HG03103 (cell line): ENCODE results near the gene DRAM1.
"Not testable (repeated sequence)": the region's sequence is repeated elsewhere in the genome, so short reads cannot be mapped to it uniquely, and the experiment has no call there.

ENCODE experiments used
- ATAC-seq: cut with Tn5 transposase; IDR thresholded peaks from one replicate; pipeline ENCODE4 v1.9.1; 2021; ENCODE audit warnings: low read depth; ENCODE audit not compliant: unreplicated experiment

Gene DRAM1

DNA sequence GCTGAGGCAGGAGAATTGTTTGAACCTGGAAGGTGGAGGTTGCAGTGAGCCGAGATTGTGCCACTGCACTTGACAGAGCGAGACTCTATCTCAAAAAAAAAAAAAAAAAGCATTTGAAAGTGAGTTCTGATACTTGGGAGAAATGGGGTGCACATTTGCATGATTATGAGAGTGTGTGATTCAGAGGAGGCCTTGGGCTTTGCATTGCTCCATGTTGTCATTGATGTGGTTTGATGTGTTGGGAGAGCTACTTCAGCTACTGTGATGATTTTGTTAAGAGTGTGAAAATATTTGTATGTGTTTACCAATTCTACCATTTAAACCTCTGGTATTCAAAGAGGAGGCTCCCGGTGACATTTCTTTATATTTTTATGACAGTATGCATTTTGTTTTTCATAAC lies 24.4 kb downstream of the DRAM1 start:
- no peak for ATAC-seq

GRCh38 chr12:101902641-101903040 lies 25.3 kb downstream of the DRAM1 start:
- no peak for ATAC-seq

- ATAC-seq: no peak
These were observed 28.8 kb downstream of the DRAM1 start for GRCh38 chr12:101906226-101906625.

- no peak for ATAC-seq
These were observed 31.0 kb downstream of the DRAM1 start for GRCh38 chr12:101908395-101908794.

- no peak for ATAC-seq
These were observed 32.3 kb downstream of the DRAM1 start for GRCh38 chr12:101909646-101910045.

GRCh38 chr12:101915841-101916240 lies 38.5 kb downstream of the DRAM1 start:
- no peak for ATAC-seq

DNA sequence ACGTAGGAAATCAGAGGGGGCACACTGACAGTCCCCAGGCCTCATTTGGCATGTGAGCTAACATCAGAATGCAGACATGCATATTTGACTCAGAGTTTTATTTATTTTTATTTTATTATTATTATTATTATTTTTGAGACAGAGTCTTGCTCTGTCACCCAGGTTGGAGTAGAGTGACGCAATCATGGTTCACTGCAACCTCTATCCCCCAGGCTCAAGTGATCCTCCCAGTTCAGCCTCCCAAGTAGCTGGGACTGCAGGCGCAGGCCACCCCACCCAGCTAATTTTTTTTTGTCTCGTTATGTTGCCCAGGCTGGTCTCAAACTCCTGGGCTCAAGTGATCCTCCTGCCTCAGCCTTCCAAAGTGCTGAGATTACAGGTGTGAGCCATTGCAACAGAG lies 41.4 kb downstream of the DRAM1 start:
- ATAC-seq: not testable (repeated sequence)

GRCh38 chr12:101919447-101919846 lies 42.1 kb downstream of the DRAM1 start:
- no peak for ATAC-seq

DNA sequence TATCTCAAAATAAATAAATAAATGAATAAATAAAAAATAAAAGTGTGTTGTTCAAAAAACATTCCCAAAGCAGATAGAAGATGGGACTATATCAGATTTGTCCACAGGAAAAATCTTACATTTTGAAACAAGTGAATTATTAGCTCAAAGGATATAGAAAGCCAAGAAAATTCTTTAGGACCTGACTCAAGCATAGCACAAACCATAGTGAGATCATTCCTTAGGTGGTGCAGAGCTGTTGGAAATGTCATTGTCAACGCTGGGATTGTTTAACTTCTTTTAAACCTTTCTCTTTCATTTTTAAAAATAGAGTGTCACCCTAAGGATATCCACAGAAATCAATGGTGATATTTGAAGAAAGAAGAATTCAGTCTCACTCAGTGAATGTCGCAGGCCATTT lies 43.5 kb downstream of the DRAM1 start:
- no peak for ATAC-seq

GRCh38 chr12:101923045-101923718 lies 45.8 kb downstream of the DRAM1 start:
- ATAC-seq: no peak

- no peak for ATAC-seq
These were observed 47.2 kb downstream of the DRAM1 start for GRCh38 chr12:101924618-101925017.

DNA sequence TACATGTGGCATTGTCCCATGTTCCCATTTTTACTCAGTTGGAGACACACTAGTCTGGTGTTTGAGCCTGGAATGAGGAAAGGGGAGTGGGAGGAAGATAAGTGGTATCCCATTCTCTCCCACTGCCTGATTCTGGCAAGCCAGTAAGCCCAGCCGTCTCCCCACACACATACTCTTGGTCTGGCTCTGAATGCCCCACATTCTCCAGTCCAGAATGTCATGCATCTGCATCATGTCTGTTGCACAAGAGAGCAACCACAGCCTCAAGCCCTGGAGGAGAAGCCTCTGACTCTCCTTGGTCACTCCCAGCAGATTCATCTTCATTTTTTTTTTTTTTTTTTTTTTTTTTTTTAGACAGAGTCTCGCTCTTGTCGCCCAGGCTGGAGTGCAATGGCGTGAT lies 48.0 kb downstream of the DRAM1 start:
- ATAC-seq: no peak

GRCh38 chr12:101925935-101926334 lies 48.6 kb downstream of the DRAM1 start:
- no peak for ATAC-seq

DNA sequence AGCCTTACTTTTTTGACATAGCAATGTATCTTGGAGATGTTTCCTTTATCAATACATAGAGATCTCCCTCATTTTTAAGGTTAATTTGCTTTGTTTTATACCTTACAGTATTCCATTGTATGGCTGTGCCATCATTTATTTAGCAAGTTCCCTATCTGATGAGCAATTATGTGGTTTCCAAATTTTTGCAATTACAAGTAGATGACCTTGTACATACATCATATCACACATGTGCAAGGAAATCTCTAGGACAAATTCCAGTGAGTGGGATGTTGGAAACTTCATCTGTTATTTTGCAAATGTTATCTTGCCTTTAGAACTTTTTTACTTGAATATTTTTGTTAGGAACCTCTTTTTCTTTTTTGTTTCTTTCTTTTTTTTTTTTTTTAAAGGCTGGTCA lies 49.7 kb downstream of the DRAM1 start:
- ATAC-seq: no peak

DNA sequence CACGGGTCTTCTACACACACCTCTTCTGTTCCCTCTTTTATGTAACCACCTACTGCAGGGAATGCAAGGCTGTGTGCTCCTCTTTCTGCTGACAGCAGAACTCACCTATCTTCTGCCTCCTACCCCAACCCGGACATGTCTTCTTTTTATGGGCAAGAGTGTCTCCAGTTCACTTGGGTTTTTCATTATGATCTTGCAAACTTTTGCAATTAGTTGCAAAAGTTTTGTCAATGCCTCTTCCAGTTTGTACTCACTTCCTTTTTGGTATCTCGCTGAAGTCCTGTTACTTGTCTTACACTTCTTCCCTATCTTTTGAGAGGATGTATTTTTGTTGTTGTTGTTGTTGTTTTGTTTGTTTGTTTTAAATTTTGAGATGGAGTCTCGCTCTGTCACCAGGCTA lies 50.6 kb downstream of the DRAM1 start:
- ATAC-seq: no peak

- no peak for ATAC-seq
These were observed 51.2 kb downstream of the DRAM1 start for GRCh38 chr12:101928556-101928955.

GRCh38 chr12:101929365-101930041 lies 52.1 kb downstream of the DRAM1 start:
- ATAC-seq: no peak

DNA sequence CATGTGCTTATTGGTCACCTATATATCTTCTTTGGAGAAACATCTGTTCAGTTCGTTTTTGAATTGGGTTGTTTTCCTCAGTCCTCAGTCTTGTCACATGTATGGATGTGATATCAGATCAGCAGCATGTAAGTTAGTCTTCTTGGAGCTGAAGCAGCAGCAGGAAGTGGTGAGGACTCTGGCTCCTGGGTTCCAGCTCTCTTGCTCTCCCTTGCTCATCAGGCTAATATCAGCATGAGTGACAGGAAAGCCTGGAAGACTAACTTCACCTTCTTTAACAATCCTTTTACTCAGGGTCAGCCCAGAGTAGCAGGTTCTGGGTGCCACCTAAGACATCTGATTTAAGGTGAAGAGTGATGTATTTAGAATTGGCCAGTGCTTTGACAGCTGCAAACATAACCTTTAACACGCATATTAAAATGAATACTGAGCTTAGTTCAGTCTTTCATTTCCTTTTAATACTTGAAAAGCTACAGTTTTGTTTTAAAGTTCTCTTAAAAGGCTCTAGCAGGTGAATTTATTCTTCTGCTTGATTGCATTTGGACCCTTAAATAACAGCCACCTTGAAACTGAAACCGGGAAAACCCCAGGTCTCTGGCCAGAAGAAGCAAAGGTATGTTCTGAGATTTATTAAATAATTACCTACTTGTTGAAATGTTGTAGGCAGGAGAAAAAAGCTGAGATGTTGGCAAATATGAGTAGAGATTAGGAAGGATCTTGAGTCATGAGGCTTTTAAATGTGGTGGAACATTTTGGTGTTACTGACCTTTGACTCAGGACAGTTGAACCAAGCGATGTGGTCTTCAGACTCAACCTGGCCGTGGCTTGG lies 54.3 kb downstream of the DRAM1 start:
- ATAC-seq: no peak

DNA sequence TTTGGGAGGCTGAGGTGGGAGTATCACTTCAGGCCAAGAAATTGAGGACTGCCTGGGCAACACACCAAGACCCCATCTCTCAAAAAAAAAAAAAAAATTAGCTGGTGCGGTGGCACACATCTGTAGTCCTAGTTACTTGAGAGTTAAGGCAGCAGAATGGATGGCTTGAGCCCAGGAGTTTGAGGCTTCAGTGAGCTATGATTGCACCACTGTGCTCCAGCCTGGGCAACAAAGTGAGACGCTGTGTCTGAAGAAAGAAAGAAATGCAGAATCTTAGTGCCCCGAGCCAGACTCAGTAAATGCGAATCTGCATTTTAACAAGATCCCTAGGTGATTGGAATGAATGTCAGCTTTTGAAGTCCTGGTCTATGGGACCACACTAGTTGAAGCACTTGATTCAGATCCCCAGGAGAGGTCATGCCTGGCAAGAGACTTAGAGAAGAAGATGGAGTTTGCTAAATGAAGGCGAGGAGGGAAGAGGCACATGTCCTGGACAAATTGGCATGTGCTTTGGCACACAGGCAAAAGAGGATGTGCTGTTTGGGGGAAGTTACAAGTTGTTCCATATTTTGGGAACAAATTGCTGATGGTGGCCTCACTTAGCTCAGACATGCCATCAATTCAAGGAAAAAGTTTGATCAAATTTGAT lies 56.6 kb downstream of the DRAM1 start:
- ATAC-seq: no peak

DNA sequence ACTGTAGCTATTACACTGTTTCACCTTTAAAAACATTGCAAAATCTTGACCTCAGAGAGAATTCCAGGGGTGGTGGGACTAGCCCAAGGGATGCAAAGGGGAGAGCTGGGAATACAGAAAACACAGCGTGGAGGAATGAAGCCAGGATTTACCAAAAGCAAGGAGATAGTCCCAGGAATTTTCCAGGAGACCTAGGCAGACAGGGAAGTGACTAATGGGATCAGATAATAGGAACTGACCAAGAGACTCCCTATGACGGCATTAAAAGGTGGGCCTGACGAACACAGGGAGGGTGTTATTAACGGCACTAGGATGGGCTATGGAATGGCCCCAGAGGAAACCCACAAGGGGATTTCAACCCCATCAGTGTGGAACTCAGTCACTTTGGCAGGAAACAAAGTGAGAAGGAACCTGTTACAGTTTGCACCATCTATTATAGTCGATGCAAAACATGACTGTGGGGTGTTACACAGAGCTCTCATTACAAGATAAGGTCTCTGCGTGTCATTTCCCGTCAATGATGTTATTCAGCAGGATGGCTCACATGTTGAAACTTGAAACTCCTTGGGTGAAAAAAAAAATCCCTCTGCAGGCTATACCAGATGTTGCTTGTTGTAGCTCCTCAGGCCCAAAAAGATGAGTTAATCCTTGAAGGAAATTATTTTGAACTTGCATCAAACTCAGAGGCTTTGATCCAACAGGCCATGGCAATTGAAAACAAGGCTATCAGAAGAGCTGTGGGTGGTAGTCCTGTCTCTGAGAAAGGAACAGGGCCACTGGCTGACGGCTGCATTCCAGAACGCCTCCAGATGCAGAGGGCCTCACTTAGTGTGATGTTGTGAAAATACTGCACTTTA lies 58.7 kb downstream of the DRAM1 start:
- peak; percentile 62 for ATAC-seq
